D721Med (cell line): ENCODE measurements around the gene KLK13.
A peak's percentile ranks its signal among the peaks of the same experiment; 100 is the strongest.

ENCODE experiments used
- DNase-seq: peaks from one replicate; pipeline ENCODE4 v3.0.0; 2011; ENCODE audit warnings: low spot score; ENCODE audit not compliant: insufficient read length
- FAIRE-seq: peaks from 2 replicates; lab custom pipeline; 2011; peaks lifted over from hg19 to GRCh38; lab: Jason Lieb, UNC
- TF ChIP-seq, protein P1 (sequence below): IDR thresholded peaks from 2 replicates; pipeline ENCODE4 v1.5.1; 2012; ENCODE audit warnings: mild to moderate bottlenecking, control low read depth; ENCODE audit not compliant: insufficient read depth; ENCODE audit errors: missing control alignments

The KLK13 gene

DNA sequence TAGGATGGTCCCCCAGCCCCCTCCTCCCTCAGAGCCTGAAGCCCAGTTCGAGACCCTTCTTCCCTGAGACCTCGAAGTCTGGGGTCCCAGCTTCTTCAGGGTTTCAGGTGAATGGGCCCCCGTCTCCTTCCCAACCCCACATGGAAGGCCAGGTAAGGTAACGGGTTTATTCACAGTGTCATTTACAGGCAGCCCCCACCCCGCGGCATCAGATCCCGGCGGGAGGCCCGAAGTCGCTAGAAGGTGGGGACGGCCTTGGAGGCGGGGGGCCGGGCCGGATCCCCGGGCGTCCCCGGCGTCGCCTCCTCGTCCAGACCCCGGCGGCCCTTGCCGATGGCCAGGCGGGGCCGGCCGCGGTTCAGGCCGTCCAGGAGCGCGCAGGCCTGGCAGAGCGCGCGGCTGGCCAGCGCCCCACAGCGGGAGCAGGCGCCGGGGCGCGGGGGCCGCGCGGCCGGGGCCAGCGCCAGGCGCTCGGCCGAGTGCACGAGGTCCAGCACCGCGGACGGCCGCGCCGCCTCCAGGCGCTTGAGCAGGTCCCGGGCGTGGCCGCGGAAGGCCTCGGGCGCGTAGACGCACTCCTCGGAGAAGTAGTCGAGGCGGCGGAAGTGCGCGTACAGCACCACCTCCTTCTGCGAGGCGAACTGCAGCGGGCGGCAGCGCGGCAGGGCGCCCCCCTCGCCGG, 33.6 kb upstream of the KLK13 start:
- FAIRE-seq = no peak
- TF ChIP-seq, protein P1, sequence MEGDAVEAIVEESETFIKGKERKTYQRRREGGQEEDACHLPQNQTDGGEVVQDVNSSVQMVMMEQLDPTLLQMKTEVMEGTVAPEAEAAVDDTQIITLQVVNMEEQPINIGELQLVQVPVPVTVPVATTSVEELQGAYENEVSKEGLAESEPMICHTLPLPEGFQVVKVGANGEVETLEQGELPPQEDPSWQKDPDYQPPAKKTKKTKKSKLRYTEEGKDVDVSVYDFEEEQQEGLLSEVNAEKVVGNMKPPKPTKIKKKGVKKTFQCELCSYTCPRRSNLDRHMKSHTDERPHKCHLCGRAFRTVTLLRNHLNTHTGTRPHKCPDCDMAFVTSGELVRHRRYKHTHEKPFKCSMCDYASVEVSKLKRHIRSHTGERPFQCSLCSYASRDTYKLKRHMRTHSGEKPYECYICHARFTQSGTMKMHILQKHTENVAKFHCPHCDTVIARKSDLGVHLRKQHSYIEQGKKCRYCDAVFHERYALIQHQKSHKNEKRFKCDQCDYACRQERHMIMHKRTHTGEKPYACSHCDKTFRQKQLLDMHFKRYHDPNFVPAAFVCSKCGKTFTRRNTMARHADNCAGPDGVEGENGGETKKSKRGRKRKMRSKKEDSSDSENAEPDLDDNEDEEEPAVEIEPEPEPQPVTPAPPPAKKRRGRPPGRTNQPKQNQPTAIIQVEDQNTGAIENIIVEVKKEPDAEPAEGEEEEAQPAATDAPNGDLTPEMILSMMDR = no peak
- DNase-seq = no peak

DNA sequence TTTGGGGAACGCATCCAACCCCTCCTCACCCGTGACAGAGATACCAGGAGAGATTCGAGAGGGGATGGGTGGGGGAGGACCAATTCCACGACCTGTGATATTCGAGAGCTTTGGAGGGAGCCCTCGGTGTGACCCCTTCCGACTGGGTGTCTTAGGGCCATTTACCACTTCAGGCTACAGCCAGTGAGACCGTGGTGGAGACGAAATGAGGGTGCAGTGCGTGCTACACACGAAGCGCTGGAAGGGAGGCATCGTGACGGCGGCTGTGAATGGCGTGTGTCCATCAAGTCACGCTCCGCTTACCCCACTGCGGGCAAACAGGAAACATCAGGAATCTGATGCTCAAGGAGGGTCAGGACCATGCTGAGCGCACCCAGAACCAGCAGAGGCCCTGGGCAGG, 32.9 kb upstream of the KLK13 start:
- FAIRE-seq = no peak
- DNase-seq = no peak
- TF ChIP-seq, protein P1 = no peak

DNA sequence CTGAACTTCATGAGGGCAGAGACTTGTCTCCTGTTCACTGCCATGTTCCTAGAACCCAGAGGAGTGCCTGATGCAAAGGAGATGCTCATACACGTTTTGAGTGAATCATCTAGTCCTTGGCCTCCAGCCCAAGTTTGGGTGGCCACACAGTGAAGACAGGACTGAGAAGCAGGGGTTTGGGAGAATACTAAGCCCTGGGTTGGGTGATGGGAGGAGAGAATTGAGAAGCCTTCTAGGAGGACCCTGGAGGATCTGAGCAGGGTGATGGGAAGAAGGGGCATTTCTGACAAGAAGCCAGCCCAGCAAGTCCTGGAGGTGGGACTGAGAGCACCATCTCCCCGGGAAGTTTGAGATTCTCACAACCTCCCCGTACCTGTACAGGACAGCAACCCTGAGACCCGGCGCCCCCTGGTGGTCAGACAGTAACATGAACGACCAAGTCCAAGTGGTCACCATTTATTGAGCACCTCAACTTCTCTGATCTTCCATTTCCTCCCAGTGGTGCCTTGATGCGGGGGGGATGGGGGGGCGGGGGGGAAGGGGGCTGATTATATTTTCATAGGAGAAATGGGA, 32.4 kb upstream of the KLK13 start:
- no peak for FAIRE-seq
- DNase-seq = peak; percentile 51
- TF ChIP-seq, protein P1 = peak; percentile 61

DNA sequence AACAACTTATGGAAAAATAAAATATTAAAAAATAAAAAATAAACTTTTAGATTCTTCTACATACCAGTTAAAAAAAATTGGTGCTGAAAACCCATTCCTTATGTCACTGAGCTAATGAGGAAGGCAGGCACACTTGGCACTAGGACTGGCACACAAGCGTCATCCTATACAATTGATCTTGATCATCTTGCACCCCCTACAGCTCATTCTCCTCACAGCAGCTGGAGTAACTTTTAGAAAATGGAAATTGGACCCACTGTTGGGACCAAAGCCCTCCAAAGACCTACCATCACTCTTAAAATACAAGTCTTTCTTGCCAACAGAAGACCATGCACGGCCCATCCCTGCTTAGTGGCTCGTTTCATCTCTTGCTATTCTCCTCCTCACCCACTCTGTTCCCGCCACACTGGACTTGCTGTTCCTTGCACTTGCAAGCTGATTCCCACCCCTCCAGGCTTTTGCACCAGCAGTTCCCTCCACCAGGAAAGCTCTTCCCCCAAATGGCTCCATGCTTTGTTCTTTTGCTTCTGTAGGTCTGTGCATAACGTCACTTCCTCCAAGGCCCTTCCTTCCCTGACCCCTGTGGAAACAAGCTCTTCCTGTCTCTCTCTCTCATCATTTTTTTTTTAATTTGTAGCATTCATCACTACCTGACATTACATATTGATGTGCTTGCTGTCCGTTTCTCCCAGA, 31.7 kb upstream of the KLK13 start:
- FAIRE-seq (no peak), DNase-seq (no peak)
- TF ChIP-seq, protein P1 = peak; percentile 24

DNA sequence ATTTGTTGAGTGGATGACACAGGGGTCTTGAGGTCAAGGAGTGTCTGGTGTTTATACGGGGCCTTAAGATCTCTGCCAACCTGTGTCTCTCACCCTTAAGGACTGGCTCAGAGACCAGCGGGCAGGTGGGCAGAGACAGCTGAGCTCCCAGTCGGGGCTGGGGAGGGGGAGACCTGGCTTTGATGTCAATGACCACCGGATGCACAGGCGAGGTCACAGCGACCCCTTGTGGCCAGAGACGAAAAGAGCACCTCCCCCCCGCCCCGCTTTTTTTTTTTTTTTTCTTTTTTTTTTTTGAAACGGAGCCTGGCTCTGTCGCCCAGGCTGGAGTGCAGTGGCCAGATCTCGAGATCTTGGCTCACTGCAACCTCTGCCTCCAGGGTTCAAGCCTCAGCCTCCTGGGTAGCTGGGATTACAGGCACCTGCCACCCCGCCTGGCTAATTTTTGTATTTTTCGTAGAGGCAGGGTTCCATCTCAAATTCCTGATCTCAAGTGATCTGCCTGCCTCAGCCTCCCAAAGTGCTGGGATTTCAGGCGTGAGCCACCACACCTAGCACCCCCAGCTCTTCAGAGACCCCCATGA, 29.9 kb upstream of the KLK13 start:
- no peak for FAIRE-seq
- peak; percentile 62 for DNase-seq
- TF ChIP-seq, protein P1 = peak; percentile 66

DNA sequence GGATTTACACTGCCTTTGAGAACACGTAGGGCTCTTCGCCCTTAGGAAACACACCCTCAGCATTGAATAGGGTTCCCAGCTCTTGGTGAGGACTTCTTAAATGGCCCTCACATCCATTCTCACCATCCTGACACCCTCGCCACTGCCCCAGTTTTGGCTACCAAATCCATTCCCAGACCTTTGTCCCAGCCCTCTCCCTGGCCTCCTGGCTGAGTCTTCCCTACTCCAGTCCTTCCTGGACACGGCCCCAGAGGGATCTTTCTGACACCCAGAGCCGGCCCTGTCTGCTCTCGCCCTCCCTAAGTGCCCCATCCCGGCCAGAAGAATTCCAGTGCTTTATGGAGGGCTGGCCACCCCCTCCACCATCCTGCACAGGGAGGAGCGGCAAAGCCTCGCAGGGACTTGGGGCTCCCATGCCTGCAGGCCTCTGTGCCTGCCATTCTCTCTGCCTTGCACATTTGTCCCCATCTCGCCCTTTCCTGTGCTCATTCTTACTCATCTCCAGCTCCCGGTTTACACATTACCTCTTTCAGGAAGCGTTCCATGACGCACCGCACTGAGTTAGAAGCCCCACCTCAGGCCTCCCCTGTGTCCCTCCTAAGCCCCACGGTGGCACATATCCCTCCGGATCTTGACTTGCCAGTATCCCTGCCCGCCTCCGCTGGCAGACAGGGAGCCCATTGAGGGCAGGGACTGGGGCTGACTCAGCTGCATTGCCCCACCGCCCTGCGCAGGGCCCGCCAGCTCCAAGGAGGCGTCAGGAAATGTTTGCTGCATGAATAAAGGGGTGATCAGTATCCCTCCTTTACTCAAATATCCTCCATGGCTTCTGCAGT, 28.8 kb upstream of the KLK13 start:
- FAIRE-seq (no peak), DNase-seq (no peak)
- TF ChIP-seq, protein P1 = no peak
